HG02981 (cell line): ENCODE data around the gene MAML2.

Experiments used
- ATAC-seq: cut with Tn5 transposase; IDR thresholded peaks from one replicate; pipeline ENCODE4 v1.9.1; 2021; ENCODE audit warnings: mild to moderate bottlenecking, moderate library complexity; ENCODE audit not compliant: unreplicated experiment

The MAML2 gene

GRCh38 chr11:96109331-96110030 lies 233.5 kb downstream of the MAML2 start:
- ATAC-seq: no peak

GRCh38 chr11:96107143-96107824 lies 235.7 kb downstream of the MAML2 start:
- no peak for ATAC-seq

GRCh38 chr11:96106645-96107044 lies 236.3 kb downstream of the MAML2 start:
- ATAC-seq: no peak

GRCh38 chr11:96105944-96106343 lies 237.1 kb downstream of the MAML2 start:
- no peak for ATAC-seq

DNA sequence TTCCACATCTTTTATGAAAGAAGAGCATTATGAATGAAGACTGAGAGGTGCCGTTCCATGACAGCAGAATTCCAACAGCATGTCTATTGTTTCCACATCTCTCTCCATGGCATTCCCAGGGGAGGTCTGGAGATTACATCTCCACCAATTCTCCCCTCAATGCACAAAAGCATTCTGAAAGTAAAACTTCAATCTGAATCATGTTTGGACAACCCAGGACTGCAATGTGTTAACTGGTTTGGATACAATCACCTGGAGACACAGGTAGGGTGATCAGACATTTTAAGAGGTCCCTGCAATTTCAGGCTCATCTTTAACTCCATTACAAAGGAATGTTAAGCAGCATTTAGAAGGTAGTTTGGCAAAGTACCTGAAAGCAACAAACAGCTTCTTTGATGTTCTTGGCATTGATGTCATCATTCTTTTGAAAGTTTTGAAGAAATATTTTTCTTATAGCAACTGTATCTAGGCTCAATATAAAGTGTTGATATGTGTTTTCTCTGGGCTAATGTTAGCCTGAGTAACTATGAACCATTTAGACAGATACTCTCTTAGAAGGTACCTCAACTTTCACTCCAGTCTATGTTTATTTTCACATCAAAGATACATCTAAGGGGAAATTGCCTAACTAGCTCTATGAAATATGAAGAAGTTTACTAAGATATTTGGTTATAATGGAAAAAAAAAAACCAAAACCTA lies 237.6 kb downstream of the MAML2 start:
- ATAC-seq: no peak

GRCh38 chr11:96104496-96104895 lies 238.5 kb downstream of the MAML2 start:
- no peak for ATAC-seq

DNA sequence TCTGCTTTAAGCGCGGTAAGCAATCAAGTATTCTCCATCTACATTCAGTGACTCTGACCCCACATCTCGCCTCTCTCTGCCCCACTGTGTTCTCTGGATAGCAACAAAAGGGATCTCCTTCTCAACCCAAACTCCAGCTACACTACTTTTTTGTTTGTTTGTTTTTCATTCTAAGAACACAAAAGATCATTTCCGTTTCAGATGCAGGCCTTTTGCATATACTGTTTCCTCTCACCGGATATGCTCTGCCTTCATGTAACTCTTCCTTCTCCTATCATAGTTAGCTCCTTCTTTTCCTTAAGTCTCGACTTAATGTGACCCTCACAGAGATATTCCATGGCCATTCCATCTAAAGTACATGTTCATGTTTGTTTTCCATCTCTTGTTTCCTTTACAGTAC lies 239.3 kb downstream of the MAML2 start:
- no peak for ATAC-seq

GRCh38 chr11:96103102-96103501 lies 239.9 kb downstream of the MAML2 start:
- no peak for ATAC-seq

GRCh38 chr11:96102664-96103078 lies 240.3 kb downstream of the MAML2 start:
- ATAC-seq: no peak

DNA sequence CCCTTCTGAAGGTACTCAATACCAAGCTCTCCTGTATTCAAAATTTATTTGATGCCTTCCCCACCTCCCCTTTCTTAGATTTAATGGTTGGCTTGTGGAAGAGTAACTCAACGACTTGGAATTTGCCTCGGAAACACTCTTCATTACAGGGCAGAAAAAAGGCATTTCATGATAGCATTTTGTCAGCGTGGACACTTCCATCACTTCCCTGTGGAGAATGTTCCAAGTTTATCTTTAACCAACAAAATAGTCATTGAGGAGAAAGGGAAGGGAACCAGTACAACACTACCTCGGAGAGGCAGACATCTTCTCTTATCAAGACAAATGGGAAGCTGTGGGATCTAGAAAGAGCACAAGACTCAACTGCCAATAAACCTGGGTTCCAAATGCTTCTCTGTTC lies 241.8 kb downstream of the MAML2 start:
- ATAC-seq: no peak

- no peak for ATAC-seq
Observed at GRCh38 chr11:96098511-96099241, 244.3 kb downstream of the MAML2 start.

GRCh38 chr11:96097844-96098421 lies 245.1 kb downstream of the MAML2 start:
- ATAC-seq: no peak

GRCh38 chr11:96096360-96096759 lies 246.6 kb downstream of the MAML2 start:
- no peak for ATAC-seq

DNA sequence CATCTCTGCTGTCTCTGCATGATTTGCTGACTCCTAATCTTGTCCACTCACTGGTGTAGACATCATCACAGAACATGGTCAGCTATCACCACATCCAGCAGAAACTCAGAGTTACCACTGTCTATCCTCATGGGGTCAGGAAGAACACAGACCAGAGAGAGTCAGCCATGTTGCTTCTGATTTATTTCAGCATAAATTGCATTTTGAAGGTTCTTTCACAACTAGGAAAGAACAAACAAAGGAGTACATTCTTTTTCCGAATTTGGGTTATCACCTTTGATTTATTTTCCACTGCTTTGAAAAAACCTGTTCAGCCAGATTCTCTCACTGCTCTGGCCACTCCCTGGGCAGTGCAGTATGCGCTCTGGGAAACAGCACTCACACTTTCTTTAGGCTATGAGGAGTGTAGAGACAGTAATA lies 247.1 kb downstream of the MAML2 start:
- no peak for ATAC-seq

DNA sequence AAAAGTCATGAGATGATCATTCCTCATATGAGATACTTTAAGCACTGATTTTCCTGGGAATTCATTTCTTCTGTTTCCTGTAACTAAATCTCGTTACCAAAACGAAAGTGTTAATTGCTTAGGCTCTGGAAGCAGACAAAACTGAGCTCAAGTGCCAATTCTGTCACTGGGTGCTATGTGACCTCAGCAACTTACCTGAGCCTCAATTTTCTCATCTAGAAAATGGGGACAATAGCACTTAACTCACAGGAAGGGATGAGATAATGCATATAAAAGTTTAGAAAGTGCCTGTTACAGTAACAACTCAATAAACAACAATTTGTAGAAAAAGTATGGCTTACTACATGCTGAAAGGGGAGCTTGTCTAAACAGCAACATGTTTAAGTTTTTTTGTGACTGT lies 248.8 kb downstream of the MAML2 start:
- ATAC-seq: no peak

DNA sequence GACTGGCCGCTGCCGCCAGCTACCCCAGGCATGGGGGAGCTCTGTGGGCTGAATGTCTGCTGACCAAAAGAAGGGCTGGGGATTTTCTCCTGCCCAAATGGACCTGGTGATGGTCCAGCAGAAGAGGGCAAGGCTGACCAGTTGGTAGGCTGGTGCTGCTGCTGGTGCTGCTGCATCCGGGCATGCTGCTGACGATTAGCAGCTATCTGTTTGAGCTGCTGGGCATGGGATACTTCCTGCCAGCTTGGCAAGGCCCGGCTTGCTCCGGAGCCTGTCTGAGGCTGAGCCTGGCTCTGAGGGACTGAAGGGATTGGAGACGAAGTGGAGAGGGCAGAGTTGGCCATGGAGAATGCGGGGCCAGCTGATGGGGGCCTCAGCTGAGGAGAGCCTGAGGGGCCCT lies 250.5 kb downstream of the MAML2 start:
- no peak for ATAC-seq

DNA sequence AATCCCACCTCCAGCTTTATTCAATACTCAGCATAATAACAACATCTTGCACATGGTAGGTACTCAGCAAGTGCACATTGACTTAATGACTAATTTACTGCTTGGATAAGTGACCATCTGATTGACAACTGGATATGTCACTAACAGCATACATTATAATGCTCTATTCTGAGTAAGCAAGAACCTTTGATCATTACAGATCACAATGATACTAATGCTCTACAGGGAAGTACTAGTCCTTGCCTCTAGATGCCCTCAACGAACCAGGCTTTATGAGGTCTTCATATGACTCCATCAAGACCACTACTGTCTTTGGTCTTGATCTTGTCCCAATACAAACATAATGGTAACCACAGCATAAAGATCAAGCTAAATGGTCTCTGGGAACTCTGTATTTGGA lies 251.5 kb downstream of the MAML2 start:
- ATAC-seq: no peak

- ATAC-seq: no peak
Observed at GRCh38 chr11:96090711-96091110, 252.3 kb downstream of the MAML2 start.

- no peak for ATAC-seq
Observed at GRCh38 chr11:96088914-96089313, 254.1 kb downstream of the MAML2 start.

DNA sequence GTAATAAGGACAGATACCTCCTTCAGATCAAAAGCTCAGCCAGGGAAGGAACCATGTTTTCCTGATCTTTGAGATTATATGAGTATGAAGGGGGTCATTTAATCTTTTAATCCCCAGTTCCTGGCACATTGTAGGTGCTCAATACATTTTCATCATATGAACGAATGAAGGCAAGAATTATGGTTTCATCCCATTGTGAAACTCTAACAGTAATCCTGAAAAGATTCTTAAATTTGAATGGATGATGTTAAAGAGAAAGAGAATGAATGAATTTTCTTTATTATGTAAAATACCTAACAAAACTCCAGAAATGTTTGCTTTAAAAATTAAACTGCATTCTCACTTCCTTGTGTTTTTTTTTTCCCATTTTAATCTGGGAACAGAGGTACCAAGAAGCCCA lies 256.9 kb downstream of the MAML2 start:
- ATAC-seq: no peak

DNA sequence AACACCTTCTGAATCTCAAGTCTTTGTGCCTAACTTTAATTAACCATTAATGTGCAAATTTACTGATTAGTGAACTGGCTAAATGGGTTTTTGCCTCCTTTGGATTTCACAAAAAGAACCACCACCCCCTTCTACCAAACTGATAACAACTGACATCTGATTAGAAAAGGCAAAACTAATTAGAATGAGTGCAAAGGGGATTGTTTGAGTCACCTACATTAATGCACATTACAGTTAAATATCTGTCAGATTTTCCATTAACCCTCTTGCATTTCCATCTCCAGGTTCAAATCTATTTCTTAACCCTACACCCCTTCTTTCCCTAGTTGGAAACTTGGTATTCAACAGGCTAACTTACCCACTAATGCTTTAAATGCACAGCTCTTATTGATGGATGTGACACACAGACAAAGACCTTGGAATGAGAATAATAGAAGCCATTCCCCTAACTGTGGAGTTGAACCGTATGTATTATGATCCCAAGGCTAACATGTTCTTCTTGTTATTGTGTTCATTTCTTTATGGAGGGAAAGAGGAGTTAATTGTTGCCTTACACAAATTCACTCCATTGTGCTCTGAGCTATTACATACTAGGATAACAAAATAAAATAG lies 257.6 kb downstream of the MAML2 start:
- no peak for ATAC-seq
